Thyroid gland (tissue), 4 donors: ENCODE data around the gene USP13. TPM values are rescaled to one million over a fixed set of nuclear protein-coding genes. Genes with fewer than 3 reads are reported as not detected.
"Not testable (repeated sequence)": the region's sequence is repeated elsewhere in the genome, so short reads cannot be mapped to it uniquely, and the experiment has no call there.

ENCODE experiments used
- DNase-seq, 2 donors: peaks; one replicate each; pipeline ENCODE4 v3.0.0-alpha.2; 2019
- H3K27ac ChIP-seq, 3 donors: fragments of 200-600 bp; sonication (generic); 1 replicate in 2 of 3; 2 replicates in 1 of 3; pipeline ENCODE4 v1.5.1; 2016 to 2019; ENCODE audit warnings: mild to moderate bottlenecking in 1 of 3, moderate library complexity in 1 of 3
- H3K27me3 ChIP-seq: fragments of 200-600 bp; sonication (generic); one replicate; pipeline ENCODE4 v1.5.1; 2019
- H3K36me3 ChIP-seq, 2 donors: fragments of 200-600 bp; sonication (generic); one replicate each; pipeline ENCODE4 v1.5.1; 2016 to 2019
- H3K4me1 ChIP-seq, 2 donors: fragments of 200-600 bp; sonication (generic); one replicate each; pipeline ENCODE4 v1.5.1; 2017 to 2019
- H3K4me3 ChIP-seq, 3 donors: fragments of 200-600 bp; sonication (generic); replicated peaks in 1 of 3; 1 replicate in 2 of 3; 2 replicates in 1 of 3; pipeline ENCODE4 v1.5.1; 2016; ENCODE audit warnings: mild to moderate bottlenecking in 1 of 3
- H3K9me3 ChIP-seq: fragments of 200-600 bp; sonication (generic); one replicate; pipeline ENCODE4 v1.5.1; 2017
- POLR2A ChIP-seq, 2 donors: fragments of 450-650 bp; IDR thresholded peaks; one replicate each; pipeline ENCODE4 v1.6.1; 2017; ENCODE audit warnings: antibody characterized with exemption in 2 of 2, mild to moderate bottlenecking in 2 of 2, moderate library complexity in 1 of 2
- WGBS, 2 donors: methylation state at CpG; one replicate each; pipeline ENCODE4 v1.1.5; 2017; 5-methylcytosine and 5-hydroxymethylcytosine counted together
- intact Hi-C: fragments of 100-400 bp; cut with DNase I; formaldehyde crosslinking; loops from one replicate; pipeline ENCODE4 v1.15.1; 2023
- total RNA-seq, 4 donors: library from RNA; depleted of rRNA; stranded (reverse); fragments of >200 nt; gene quantifications; one replicate each; pipeline ENCODE4 v1.2.3, GENCODE V29; 2016
- TF ChIP-seq, protein P1 (sequence below), 6 experiments: fragments of 200-600 bp in 3 of 6; fragments of 450-650 bp in 3 of 6; sonication (generic) in 3 of 6; IDR thresholded peaks; one replicate each; pipeline ENCODE4 v1.5.1; 2016 to 2019; ENCODE audit warnings: antibody characterized with exemption in 6 of 6, mild to moderate bottlenecking in 2 of 6, inconsistent platforms in 1 of 6, moderate library complexity in 1 of 6

USP13 gene
- total RNA-seq, 4 donors from 2014 or later: 16.7 to 31.6 (median 25.4) TPM

DNA sequence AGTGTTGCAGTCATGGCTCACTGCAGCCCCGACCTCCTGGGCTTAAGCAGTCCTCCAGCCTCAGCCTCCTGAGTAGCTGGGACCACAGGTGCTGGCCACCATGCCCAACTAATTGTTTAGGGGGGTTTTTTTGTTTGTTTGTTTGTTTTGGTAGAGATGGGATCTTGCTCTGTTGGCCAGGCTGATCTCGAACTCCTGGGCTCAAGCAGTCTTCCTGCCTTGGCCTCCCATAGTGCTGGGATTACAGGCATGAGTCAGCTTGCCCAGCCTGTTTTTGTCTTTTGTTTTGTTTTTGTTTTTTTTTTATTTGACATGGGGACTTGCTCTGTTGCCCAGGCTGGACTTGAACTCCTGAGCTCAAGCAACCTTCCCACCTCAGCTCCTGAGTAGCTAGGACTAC lies 30.8 kb upstream of the USP13 start:
- TF ChIP-seq, protein P1, sequence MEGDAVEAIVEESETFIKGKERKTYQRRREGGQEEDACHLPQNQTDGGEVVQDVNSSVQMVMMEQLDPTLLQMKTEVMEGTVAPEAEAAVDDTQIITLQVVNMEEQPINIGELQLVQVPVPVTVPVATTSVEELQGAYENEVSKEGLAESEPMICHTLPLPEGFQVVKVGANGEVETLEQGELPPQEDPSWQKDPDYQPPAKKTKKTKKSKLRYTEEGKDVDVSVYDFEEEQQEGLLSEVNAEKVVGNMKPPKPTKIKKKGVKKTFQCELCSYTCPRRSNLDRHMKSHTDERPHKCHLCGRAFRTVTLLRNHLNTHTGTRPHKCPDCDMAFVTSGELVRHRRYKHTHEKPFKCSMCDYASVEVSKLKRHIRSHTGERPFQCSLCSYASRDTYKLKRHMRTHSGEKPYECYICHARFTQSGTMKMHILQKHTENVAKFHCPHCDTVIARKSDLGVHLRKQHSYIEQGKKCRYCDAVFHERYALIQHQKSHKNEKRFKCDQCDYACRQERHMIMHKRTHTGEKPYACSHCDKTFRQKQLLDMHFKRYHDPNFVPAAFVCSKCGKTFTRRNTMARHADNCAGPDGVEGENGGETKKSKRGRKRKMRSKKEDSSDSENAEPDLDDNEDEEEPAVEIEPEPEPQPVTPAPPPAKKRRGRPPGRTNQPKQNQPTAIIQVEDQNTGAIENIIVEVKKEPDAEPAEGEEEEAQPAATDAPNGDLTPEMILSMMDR (IDR thresholded peaks at IDR 0.05): no peak
- no peak for TF ChIP-seq POLR2A (IDR thresholded peaks at IDR 0.05)
- Histone ChIP-seq H3K4me1 (no peaks in the 10 kb centered on the region), H3K27me3 (no peaks in the 10 kb centered on the region), H3K4me3 (no peak overlapping the region), H3K36me3 (peaks cover 32 to 52% of the 10 kb centered on the region in 2 donors), H3K27ac (no peak overlapping the region), H3K9me3 (no peaks in the 10 kb centered on the region)
- no peak for DNase-seq
- WGBS, 2 donors: 98% methylated on average over 2 of the region's 2 CpGs
- intact Hi-C loops: no loop called here

GRCh38 chr3:179624451-179624850 lies 28.4 kb upstream of the USP13 start:
- Histone ChIP-seq H3K9me3 (no peaks in the 10 kb centered on the region), H3K4me1 (no peaks in the 10 kb centered on the region), H3K27me3 (no peaks in the 10 kb centered on the region), H3K4me3 (no peak overlapping the region), H3K36me3 (peaks cover 24 to 36% of the 10 kb centered on the region in 2 donors), H3K27ac (no peak overlapping the region)
- WGBS, 2 donors: 76 to 81% methylated on average over 3 of the region's 3 CpGs
- TF ChIP-seq, protein P1 (IDR thresholded peaks at IDR 0.05): no peak
- TF ChIP-seq POLR2A (IDR thresholded peaks at IDR 0.05): no peak
- intact Hi-C loops: no loop called here
- no peak for DNase-seq

DNA sequence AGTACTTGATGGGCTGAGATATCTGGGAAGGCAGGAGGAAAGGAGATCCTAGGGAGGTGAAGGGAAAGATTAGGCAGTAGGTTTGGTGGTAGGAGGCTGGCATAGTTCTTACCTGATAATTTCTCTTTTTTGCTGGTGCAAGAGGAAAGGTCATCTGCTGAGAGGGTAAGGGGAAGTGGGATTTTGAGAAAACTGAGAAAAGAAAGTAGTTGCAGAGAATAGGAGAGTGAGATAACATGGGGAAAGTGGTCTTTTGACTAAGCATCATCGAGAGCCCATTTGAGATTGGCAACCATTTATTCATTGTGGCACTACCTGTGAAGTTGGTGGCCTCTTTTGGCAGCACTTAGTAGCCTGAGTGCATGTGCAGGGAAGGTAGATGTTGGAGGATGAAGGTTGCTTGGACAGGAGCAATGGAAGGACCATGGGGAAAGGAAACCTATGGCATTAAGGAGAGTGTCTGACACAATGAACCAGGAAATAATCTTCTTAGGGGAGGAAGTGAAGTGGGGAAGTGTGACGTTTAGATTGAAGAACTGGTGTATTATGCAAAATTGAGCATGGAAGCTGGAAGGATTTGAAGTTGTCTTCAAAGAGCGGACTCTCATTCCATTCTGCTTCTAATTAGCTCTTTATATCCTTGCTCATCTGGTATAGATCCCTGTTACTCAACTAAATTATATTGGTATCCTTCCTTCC lies 21.9 kb upstream of the USP13 start:
- Histone ChIP-seq H3K9me3 (no peaks in the 10 kb centered on the region), H3K27me3 (no peaks in the 10 kb centered on the region), H3K4me1 (no peaks in the 10 kb centered on the region), H3K36me3 (no peaks in the 10 kb centered on the region), H3K27ac (no peak overlapping the region), H3K4me3 (no peak overlapping the region)
- 86 to 87% methylated on average over 3 of the region's 3 CpGs for WGBS, 2 donors
- no peak for DNase-seq
- TF ChIP-seq, protein P1 (IDR thresholded peaks at IDR 0.05): no peak
- TF ChIP-seq POLR2A (IDR thresholded peaks at IDR 0.05): no peak
- intact Hi-C loops: no loop called here

GRCh38 chr3:179640469-179640868 lies 12.4 kb upstream of the USP13 start:
- Histone ChIP-seq H3K4me3 (no peak overlapping the region), H3K9me3 (no peaks in the 10 kb centered on the region), H3K27ac (no peak overlapping the region), H3K4me1 (peaks cover 0 to 11% of the 10 kb centered on the region in 2 donors), H3K27me3 (no peaks in the 10 kb centered on the region), H3K36me3 (no peaks in the 10 kb centered on the region)
- WGBS, 2 donors: 96 to 98% methylated on average over 1 of the region's 1 CpG
- no peak for TF ChIP-seq POLR2A (IDR thresholded peaks at IDR 0.05)
- TF ChIP-seq, protein P1 (IDR thresholded peaks at IDR 0.05): no peak
- intact Hi-C loops: no loop called here
- DNase-seq: no peak

GRCh38 chr3:179642871-179643270 lies 10.0 kb upstream of the USP13 start:
- intact Hi-C loops: no loop called here
- no peak overlapping the region for H3K27ac ChIP-seq
- no peaks in the 10 kb centered on the region for H3K9me3 ChIP-seq
- DNase-seq: no peak
- 94 to 96% methylated on average over 2 to 3 of the region's 3 CpGs for WGBS, 2 donors
- TF ChIP-seq, protein P1 (IDR thresholded peaks at IDR 0.05): no peak
- TF ChIP-seq POLR2A (IDR thresholded peaks at IDR 0.05): no peak
- H3K36me3 ChIP-seq: no peaks in the 10 kb centered on the region
- no peaks in the 10 kb centered on the region for H3K27me3 ChIP-seq
- H3K4me1 ChIP-seq: peaks cover 0 to 11% of the 10 kb centered on the region in 2 donors
- no peak overlapping the region for H3K4me3 ChIP-seq

GRCh38 chr3:179643837-179644236 lies 9.0 kb upstream of the USP13 start:
- H3K36me3 ChIP-seq, H3K4me3 ChIP-seq, intact Hi-C loops, DNase-seq, H3K9me3 ChIP-seq, H3K27me3 ChIP-seq: not testable (repeated sequence)
- peak overlapping the region; percentile 75 to 91 (median 84) for H3K27ac ChIP-seq
- 89 to 93% methylated on average over 8 of the region's 8 CpGs for WGBS, 2 donors
- H3K4me1 ChIP-seq: peaks cover 0 to 11% of the 10 kb centered on the region in 2 donors
